ENCODE measurements around the gene LRTM2.

- TF ChIP-seq POLR2A (IDR thresholded peaks at IDR 0.05; ENCODE audit: low read depth, low read length) (no peak), CTCF (conservative IDR thresholded peaks at IDR 0.05; ENCODE audit: low read depth, low read length) (no peak), MAFK (IDR thresholded peaks at IDR 0.05; ENCODE audit: low read depth, low read length) (no peak), RCOR1 (IDR thresholded peaks at IDR 0.05; ENCODE audit: insufficient replicate concordance, low read length) (no peak), SMC3 (IDR thresholded peaks at IDR 0.05; ENCODE audit: low read depth, low read length) (no peak), BHLHE40 (IDR thresholded peaks at IDR 0.05; ENCODE audit: low read depth, low read length) (no peak), ELK1 (IDR thresholded peaks at IDR 0.05; ENCODE audit: borderline replicate concordance, low read depth, low read length) (no peak), CEBPB (IDR thresholded peaks at IDR 0.05; ENCODE audit: low read depth, low read length) (no peak), FOS (IDR thresholded peaks at IDR 0.05; ENCODE audit: low read depth, low read length) (no peak), RFX5 (IDR thresholded peaks at IDR 0.05; ENCODE audit: low read depth, low read length) (no peak), RAD21 (IDR thresholded peaks at IDR 0.05; ENCODE audit: low read length) (no peak), MAZ (IDR thresholded peaks at IDR 0.05; ENCODE audit: borderline replicate concordance, low read depth, low read length) (no peak)
Observed at GRCh38 chr12:1808798-1809480, 11.4 kb upstream of the LRTM2 start.

Measured in IMR-90 (cell line).